CD4-positive, CD25-positive, alpha-beta regulatory T cell (primary cell): ENCODE data around the gene ZNF169. TPM values are rescaled to one million over a fixed set of nuclear protein-coding genes. Genes with fewer than 3 reads are reported as not detected.
A peak's percentile ranks its signal among the peaks of the same experiment; 100 is the strongest.
"Not testable (repeated sequence)": the region's sequence is repeated elsewhere in the genome, so short reads cannot be mapped to it uniquely, and the experiment has no call there.

Source experiments
- ATAC-seq, 2 donors: fragments of 150-1000 bp; cut with Tn5 transposase; one replicate each; pipeline ENCODE4 v1.10.0; 2021; ENCODE audit warnings: low read depth in 2 of 2, moderate number of reproducible peaks in 2 of 2, moderate library complexity in 1 of 2
- DNase-seq, 3 donors: peaks; one replicate each; pipeline versions ENCODE4 v3.0.0 to v3.0.0-alpha.2; 2012 to 2022; ENCODE audit warnings: mixed read lengths in 1 of 3
- H3K27ac ChIP-seq: one replicate; pipeline ENCODE4 v1.7.0; 2013; ENCODE audit warnings: mild to moderate bottlenecking, low read length; ENCODE audit not compliant: insufficient read depth, poor library complexity, severe bottlenecking
- H3K27me3 ChIP-seq: one replicate; pipeline ENCODE4 v1.7.0; 2013; ENCODE audit warnings: low read length; ENCODE audit not compliant: control insufficient read depth, insufficient read depth
- H3K36me3 ChIP-seq: one replicate; pipeline ENCODE4 v1.7.0; 2013; ENCODE audit warnings: mild to moderate bottlenecking, low read length, moderate library complexity; ENCODE audit not compliant: control insufficient read depth, insufficient read depth
- H3K4me1 ChIP-seq: 2 replicates; pipeline ENCODE4 v1.7.0; 2013; ENCODE audit warnings: mild to moderate bottlenecking, low read length; ENCODE audit not compliant: insufficient read depth, control insufficient read depth, poor library complexity, severe bottlenecking
- H3K4me3 ChIP-seq: one replicate; pipeline ENCODE4 v1.7.0; 2013; ENCODE audit warnings: low read depth, mild to moderate bottlenecking, low read length, moderate library complexity
- H3K9me3 ChIP-seq, 2 experiments: 1 replicate in 1 of 2; 2 replicates in 1 of 2; pipeline ENCODE4 v1.7.0; 2013; ENCODE audit warnings: low read length in 2 of 2, mild to moderate bottlenecking in 1 of 2, moderate library complexity in 1 of 2; ENCODE audit not compliant: control insufficient read depth in 2 of 2
- H3K27ac Mint-ChIP-seq, 3 donors: one replicate each; pipeline ENCODE4 v1.8.0; 2020 to 2022; ENCODE audit warnings: mild to moderate bottlenecking in 3 of 3, mixed read lengths in 3 of 3, moderate library complexity in 2 of 3
- H3K27me3 Mint-ChIP-seq: one replicate; pipeline ENCODE4 v1.8.0; 2022; ENCODE audit warnings: mild to moderate bottlenecking, mixed read lengths
- H3K36me3 Mint-ChIP-seq: one replicate; pipeline ENCODE4 v1.8.0; 2020; ENCODE audit warnings: mixed read lengths
- H3K4me1 Mint-ChIP-seq, 4 donors: one replicate each; pipeline ENCODE4 v1.8.0; 2020 to 2022; ENCODE audit warnings: mixed read lengths in 4 of 4, mild to moderate bottlenecking in 1 of 4
- H3K4me3 Mint-ChIP-seq, 4 donors: one replicate each; pipeline ENCODE4 v1.8.0; 2020 to 2022; ENCODE audit warnings: mild to moderate bottlenecking in 4 of 4, mixed read lengths in 4 of 4, moderate library complexity in 3 of 4
- H3K9me3 Mint-ChIP-seq, 7 donors: one replicate each; pipeline ENCODE4 v1.8.0; 2020 to 2022; ENCODE audit warnings: mixed read lengths in 7 of 7, mild to moderate bottlenecking in 3 of 7, moderate library complexity in 2 of 7
- polyA plus RNA-seq, 4 donors: library from polyadenylated mRNA; unstranded; fragments of 300-500 nt; fragmentation: Illumina TruSeq; gene quantifications; one replicate each; pipeline ENCODE4 v1.2.3, GENCODE V29; 2021
- total RNA-seq: library from RNA; stranded (reverse); gene quantifications from one replicate; pipeline ENCODE4 v1.2.3, GENCODE V29; 2022

ZNF169 gene
- total and polyA plus RNA-seq, 5 donors from 2014 or later, result 2.7 to 7.7 (median 5.4) TPM

- Mint-ChIP-seq H3K4me3 (no peak overlapping the region), H3K36me3 (peaks cover 64% of the 10 kb centered on the region), H3K9me3 (peaks cover 0 to 3% (median 0%) of the 10 kb centered on the region in 7 donors), H3K4me1 (peaks cover 3 to 8% (median 6%) of the 10 kb centered on the region in 4 donors), H3K27ac (no peak overlapping the region), H3K27me3 (no peaks in the 10 kb centered on the region)
- H3K4me1 ChIP-seq, result no peaks in the 10 kb centered on the region
- H3K27ac ChIP-seq, result no peak overlapping the region
- no peak for ATAC-seq
- no peaks in the 10 kb centered on the region for H3K27me3 ChIP-seq
- no peak overlapping the region for H3K4me3 ChIP-seq
- DNase-seq, result no peak
- peaks cover 55% of the 10 kb centered on the region for H3K36me3 ChIP-seq
- H3K9me3 ChIP-seq, result peaks cover 0 to 2% of the 10 kb centered on the region in 2 experiments
These were observed 30.6 kb downstream of the ZNF169 start for GRCh38 chr9:94289691-94290090.

GRCh38 chr9:94298949-94299599, 40.0 kb downstream of the ZNF169 start:
- Histone ChIP-seq H3K4me3 (no peak overlapping the region), H3K27ac (no peak overlapping the region), H3K4me1 (no peaks in the 10 kb centered on the region), H3K9me3 (no peaks in the 10 kb centered on the region), H3K36me3 (peaks cover 22% of the 10 kb centered on the region), H3K27me3 (no peaks in the 10 kb centered on the region)
- no peaks in the 10 kb centered on the region for H3K27me3 Mint-ChIP-seq
- H3K4me1 Mint-ChIP-seq, result no peaks in the 10 kb centered on the region
- DNase-seq (no peak), ATAC-seq (no peak)
- no peaks in the 10 kb centered on the region for H3K9me3 Mint-ChIP-seq
- H3K27ac Mint-ChIP-seq, result no peak overlapping the region
- no peak overlapping the region for H3K4me3 Mint-ChIP-seq
- H3K36me3 Mint-ChIP-seq, result peaks cover 41% of the 10 kb centered on the region

- H3K27me3 Mint-ChIP-seq, result no peaks in the 10 kb centered on the region
- H3K27ac ChIP-seq, result no peak overlapping the region
- H3K9me3 ChIP-seq, result no peaks in the 10 kb centered on the region
- H3K27ac Mint-ChIP-seq, result no peak overlapping the region
- no peaks in the 10 kb centered on the region for H3K9me3 Mint-ChIP-seq
- H3K4me3 ChIP-seq, result no peak overlapping the region
- no peak for ATAC-seq
- peaks cover 0 to 2% (median 0%) of the 10 kb centered on the region in 4 donors for H3K4me1 Mint-ChIP-seq
- H3K36me3 ChIP-seq, result peaks cover 9% of the 10 kb centered on the region
- no peak overlapping the region for H3K4me3 Mint-ChIP-seq
- no peaks in the 10 kb centered on the region for H3K4me1 ChIP-seq
- H3K27me3 ChIP-seq, result no peaks in the 10 kb centered on the region
- H3K36me3 Mint-ChIP-seq, result peaks cover 43% of the 10 kb centered on the region
- no peak for DNase-seq
These were observed 41.6 kb downstream of the ZNF169 start for GRCh38 chr9:94300470-94301301.

- no peak overlapping the region for H3K4me3 ChIP-seq
- H3K9me3 ChIP-seq, result no peaks in the 10 kb centered on the region
- H3K27ac ChIP-seq, result no peak overlapping the region
- peaks cover 7% of the 10 kb centered on the region for H3K36me3 ChIP-seq
- H3K36me3 Mint-ChIP-seq, result peaks cover 38% of the 10 kb centered on the region
- H3K4me1 Mint-ChIP-seq, result peaks cover 0 to 2% (median 0%) of the 10 kb centered on the region in 4 donors
- no peak overlapping the region for H3K4me3 Mint-ChIP-seq
- no peaks in the 10 kb centered on the region for H3K9me3 Mint-ChIP-seq
- DNase-seq (no peak), ATAC-seq (no peak)
- H3K27me3 Mint-ChIP-seq, result no peaks in the 10 kb centered on the region
- no peak overlapping the region for H3K27ac Mint-ChIP-seq
- no peaks in the 10 kb centered on the region for H3K27me3 ChIP-seq
- H3K4me1 ChIP-seq, result no peaks in the 10 kb centered on the region
These were observed 42.5 kb downstream of the ZNF169 start for GRCh38 chr9:94301583-94301982.

- Mint-ChIP-seq H3K27ac (peak overlapping the region in 1 of 3 donors; percentile 7), H3K27me3 (no peaks in the 10 kb centered on the region)
These were observed 43.3 kb downstream of the ZNF169 start for GRCh38 chr9:94302426-94302825.

GRCh38 chr9:94303321-94303720, 44.2 kb downstream of the ZNF169 start:
- H3K9me3 Mint-ChIP-seq, result no peaks in the 10 kb centered on the region
- no peak overlapping the region for H3K4me3 Mint-ChIP-seq
- H3K36me3 Mint-ChIP-seq, result peaks cover 30% of the 10 kb centered on the region

More at GRCh38 chr9:94302426-94302825, 43.3 kb downstream of the ZNF169 start:
- H3K27me3 ChIP-seq, result no peaks in the 10 kb centered on the region
- H3K4me3 ChIP-seq, result no peak overlapping the region
- H3K4me1 Mint-ChIP-seq, result peaks cover 0 to 2% (median 0%) of the 10 kb centered on the region in 4 donors
- H3K27ac ChIP-seq, result no peak overlapping the region
- peaks cover 4% of the 10 kb centered on the region for H3K36me3 ChIP-seq
- H3K4me1 ChIP-seq, result no peaks in the 10 kb centered on the region
- no peaks in the 10 kb centered on the region for H3K9me3 Mint-ChIP-seq
- H3K36me3 Mint-ChIP-seq, result peaks cover 30% of the 10 kb centered on the region
- H3K9me3 ChIP-seq, result no peaks in the 10 kb centered on the region
- H3K4me3 Mint-ChIP-seq, result no peak overlapping the region
- no peak for ATAC-seq
- DNase-seq, result no peak

GRCh38 chr9:94315034-94315984, 56.2 kb downstream of the ZNF169 start:
- DNase-seq, ATAC-seq: not testable (repeated sequence)

More at GRCh38 chr9:94303321-94303720, 44.2 kb downstream of the ZNF169 start:
- H3K9me3 ChIP-seq, result no peaks in the 10 kb centered on the region
- peaks cover 0 to 2% (median 0%) of the 10 kb centered on the region in 4 donors for H3K4me1 Mint-ChIP-seq
- no peaks in the 10 kb centered on the region for H3K4me1 ChIP-seq
- no peak overlapping the region for H3K27ac Mint-ChIP-seq
- H3K27ac ChIP-seq, result no peak overlapping the region
- ATAC-seq (no peak), DNase-seq (no peak)
- H3K27me3 Mint-ChIP-seq, result no peaks in the 10 kb centered on the region
- no peaks in the 10 kb centered on the region for H3K27me3 ChIP-seq
- H3K36me3 ChIP-seq, result peaks cover 4% of the 10 kb centered on the region
- no peak overlapping the region for H3K4me3 ChIP-seq

More at GRCh38 chr9:94315034-94315984, 56.2 kb downstream of the ZNF169 start:
- not testable (repeated sequence) for H3K27me3 Mint-ChIP-seq, H3K4me1 ChIP-seq, H3K4me3 ChIP-seq, H3K27me3 ChIP-seq, H3K27ac Mint-ChIP-seq, H3K9me3 ChIP-seq, H3K27ac ChIP-seq, H3K4me1 Mint-ChIP-seq, H3K9me3 Mint-ChIP-seq, H3K36me3 Mint-ChIP-seq, H3K36me3 ChIP-seq, H3K4me3 Mint-ChIP-seq
